ENCODE measurements around the gene NBEAL2. TPM values are rescaled to one million over a fixed set of nuclear protein-coding genes. Genes with fewer than 3 reads are reported as not detected.
"Not testable (repeated sequence)": the region's sequence is repeated elsewhere in the genome, so short reads cannot be mapped to it uniquely, and the experiment has no call there.

Gene NBEAL2
- total and polyA plus RNA-seq, 2 of the 8 experiments (the other 6 are each of a cell fraction or from before 2014, with no cell fraction given), result 27.3 to 46.9 TPM

GRCh38 chr3:46964038-46964590 lies 15.4 kb upstream of the NBEAL2 start:
- H3K27me3 ChIP-seq (replicated peaks in 1 of 4; ENCODE audit: control insufficient read depth in 3 of 4, extremely low read depth in 1 of 4, insufficient read depth in 3 of 4, low read length in 3 of 4); H3K4ac ChIP-seq (replicated peaks; ENCODE audit: insufficient read length, low read depth, low read length); FAIRE-seq; H3K9ac ChIP-seq (replicated peaks in 1 of 4; ENCODE audit: extremely low read depth in 1 of 4, low read depth in 3 of 4, low read length in 3 of 4); H3K18ac ChIP-seq (ENCODE audit: extremely low read depth, low read length); H2BK15ac ChIP-seq (ENCODE audit: low read length); H3K4me1 ChIP-seq (replicated peaks in 1 of 4; ENCODE audit: control insufficient read depth in 3 of 4, insufficient read depth in 4 of 4, low read length in 3 of 4); H3K4me3 ChIP-seq (ENCODE audit: extremely low read depth in 1 of 4, insufficient read depth in 2 of 4, low read depth in 3 of 4, low read length in 4 of 4); H2BK120ac ChIP-seq (replicated peaks; ENCODE audit: low read depth, low read length); H3K9me3 ChIP-seq (ENCODE audit: insufficient read depth in 2 of 2, low read depth in 1 of 2, low read length in 1 of 2); H3K4me2 ChIP-seq (ENCODE audit: insufficient read depth in 1 of 2, low read depth in 2 of 2, low read length in 2 of 2); H2BK12ac ChIP-seq (ENCODE audit: low read depth, low read length); POLR2A ChIA-PET (ENCODE audit: partially characterized antibody); DNase-seq (ENCODE audit: low read depth in 1 of 2, low spot score in 2 of 2); H2BK5ac ChIP-seq (ENCODE audit: low read depth, low read length); H3K23ac ChIP-seq (ENCODE audit: insufficient read length); H3K23me2 ChIP-seq (ENCODE audit: low read depth, low read length); H2BK20ac ChIP-seq (ENCODE audit: low read length); H3K56ac ChIP-seq (replicated peaks; ENCODE audit: insufficient read length, low read depth, low read length); H2AFZ ChIP-seq (ENCODE audit: low read length); H2AK5ac ChIP-seq (ENCODE audit: low read depth, low read length); H4K8ac ChIP-seq (ENCODE audit: extremely low read depth, insufficient read depth, low read length); H3K27ac ChIP-seq (ENCODE audit: low read depth, low read length); H3K14ac ChIP-seq (ENCODE audit: insufficient read length); H4K5ac ChIP-seq (ENCODE audit: insufficient read length, low read depth, low read length); H4K91ac ChIP-seq (replicated peaks; ENCODE audit: insufficient read length, low read length): not testable (repeated sequence)
- H3K79me2 ChIP-seq (ENCODE audit: control insufficient read depth in 1 of 2, insufficient read depth in 2 of 2, low read length in 2 of 2), result peaks cover 51 to 82% of the 10 kb centered on the region in 2 experiments
- peaks cover 0 to 10% (median 1%) of the 10 kb centered on the region in 4 experiments; a peak in 5 of 8 replicates for H3K36me3 ChIP-seq (ENCODE audit: control insufficient read depth in 2 of 4, insufficient read depth in 4 of 4, low read length in 3 of 4)
- CTCF ChIA-PET (ENCODE audit: partially characterized antibody), result interaction anchor here (2.0 kb wide), 1 partner anchor 29 kb away, joined by 7 read pairs; no protein-coding TSS in a partner anchor
- peaks cover 41% of the 10 kb centered on the region for H3K79me1 ChIP-seq (ENCODE audit: low read depth, low read length)
- H4K20me1 ChIP-seq (replicated peaks in 1 of 2; ENCODE audit: control insufficient read depth in 1 of 2, insufficient read depth in 2 of 2, low read length in 2 of 2), result peaks cover 36 to 45% of the 10 kb centered on the region in 2 experiments
- 95% methylated on average over 15 of the region's 36 CpGs; no CpG with 5 or more reads in 1 of the 2 experiments for WGBS, 2 experiments (ENCODE audit: extremely low coverage in 1 of 2, insufficient coverage in 1 of 2, insufficient read length in 1 of 2, insufficient replicate concordance in 2 of 2, low coverage in 1 of 2, low lambda C conversion rate in 2 of 2, missing lambda C conversion rate in 1 of 2)
